ENCODE measurements around the gene ADAMTS5.

GRCh38 chr21:26935977-26936376 lies 30.9 kb downstream of the ADAMTS5 start:
- TF ChIP-seq CTCF (optimal IDR thresholded peaks at IDR 0.05 in 1 of 3, IDR thresholded peaks at IDR 0.05 in 1 of 3, conservative IDR thresholded peaks at IDR 0.05 in 1 of 3; ENCODE audit: extremely low read depth in 1 of 3, insufficient read depth in 2 of 3, low read length in 3 of 3) (no peak), EZH2 (IDR thresholded peaks at IDR 0.05; ENCODE audit: low read length) (no peak)

Measured in keratinocyte (primary cell).